OCI-LY7 (cell line): ENCODE results near the gene ZC3H11A.

Experiments used
- CTCF ChIP-seq: fragments of 200-600 bp; sonication (generic); conservative IDR thresholded peaks from 2 replicates; pipeline ENCODE4 v1.5.1; 2014; ENCODE audit warnings: mild to moderate bottlenecking, antibody characterized with exemption, low read length, moderate library complexity, mixed read lengths
- EZH2phosphoT487 ChIP-seq: fragments of 200-600 bp; sonication (generic); IDR thresholded peaks from 2 replicates; pipeline ENCODE4 v1.6.1; 2018; ENCODE audit warnings: low read depth, borderline replicate concordance, mild to moderate bottlenecking, mixed run types, antibody characterized with exemption, low read length, moderate library complexity, mixed read lengths

- TF ChIP-seq CTCF, result no peak
- TF ChIP-seq EZH2phosphoT487, result no peak
These were observed at the start of gene ZC3H11A, which contains the start of gene ZBED6 for GRCh38 chr1:203795441-203796235.
